PC-3 (cell line): ENCODE data around the gene SYK. TPM values are rescaled to one million over a fixed set of nuclear protein-coding genes. Genes with fewer than 3 reads are reported as not detected.

Experiments used
- ATAC-seq: fragments of 200-7000 bp; cut with Tn5 transposase; 2 replicates; pipeline ENCODE4 v1.9.1; 2020; ENCODE audit warnings: mild to moderate bottlenecking, moderate library complexity
- BruUV-seq: library from RNA; stranded (reverse); fragments of 400-500 nt; replicated peaks from 2 replicates; lab custom pipeline; 2021; lab: Mats Ljungman, UMichigan
- CTCF ChIA-PET: fragments of 300-600 bp; sonication (Branson Sonifier 250); formaldehyde crosslinking; loops from one replicate; lab custom pipeline; 2022; ENCODE audit warnings: antibody characterized with exemption; lab: Charles Lee
- POLR2A ChIA-PET: fragments of 300-600 bp; sonication (Branson Sonifier 250); formaldehyde crosslinking; loops from one replicate; lab custom pipeline; 2022; ENCODE audit warnings: antibody characterized with exemption; ENCODE audit not compliant: unreplicated experiment; lab: Charles Lee
- DNase-seq: peaks from one replicate; pipeline ENCODE4 v3.0.0-alpha.2; 2015
- H2AFZ ChIP-seq: fragments of 300-600 bp; sonication (generic); 2 replicates; pipeline ENCODE4 v1.6.0; 2016; ENCODE audit warnings: antibody characterized with exemption, low read length
- H3F3A ChIP-seq: fragments of 300-600 bp; sonication (generic); one replicate; pipeline ENCODE4 v1.6.0; 2017; ENCODE audit warnings: antibody characterized with exemption, low read length, control low read depth, mild to moderate bottlenecking; ENCODE audit not compliant: unreplicated experiment
- H3K27ac ChIP-seq: fragments of 300-600 bp; sonication (generic); 2 replicates; pipeline ENCODE4 v1.5.1; 2016; ENCODE audit warnings: mild to moderate bottlenecking, low read length
- H3K27me3 ChIP-seq: fragments of 300-600 bp; sonication (generic); 2 replicates; pipeline ENCODE4 v1.6.1; 2016; ENCODE audit warnings: low read length, mixed read lengths
- H3K36me3 ChIP-seq: fragments of 300-600 bp; sonication (generic); 2 replicates; pipeline ENCODE4 v1.6.1; 2016; ENCODE audit warnings: low read depth, mixed run types, low read length, mixed read lengths
- H3K4me1 ChIP-seq: fragments of 300-600 bp; sonication (generic); 2 replicates; pipeline ENCODE4 v1.5.1; 2016; ENCODE audit warnings: low read length; ENCODE audit not compliant: insufficient read depth
- H3K4me2 ChIP-seq: fragments of 300-600 bp; sonication (generic); 2 replicates; pipeline ENCODE4 v1.6.0; 2016; ENCODE audit warnings: low read length
- H3K4me3 ChIP-seq: fragments of 300-600 bp; sonication (generic); 2 replicates; pipeline ENCODE4 v1.5.1; 2016; ENCODE audit warnings: mild to moderate bottlenecking, low read length, mixed read lengths
- H3K79me2 ChIP-seq: fragments of 300-600 bp; sonication (generic); 2 replicates; pipeline ENCODE4 v1.6.1; 2017; ENCODE audit warnings: low read length, mixed read lengths
- H3K9ac ChIP-seq: fragments of 300-600 bp; sonication (generic); 2 replicates; pipeline ENCODE4 v1.6.0; 2016; ENCODE audit warnings: mild to moderate bottlenecking, low read length
- H3K9me2 ChIP-seq: fragments of 300-600 bp; sonication (generic); replicated peaks from 2 replicates; pipeline ENCODE4 v1.6.1; 2016; ENCODE audit warnings: mixed run types, low read length, mixed read lengths
- H3K9me3 ChIP-seq: fragments of 300-600 bp; sonication (generic); 2 replicates; pipeline ENCODE4 v1.6.1; 2016; ENCODE audit warnings: low read length, mixed read lengths
- H4K20me1 ChIP-seq: fragments of 300-600 bp; sonication (generic); 2 replicates; pipeline ENCODE4 v1.6.1; 2016; ENCODE audit warnings: low read length, mixed read lengths
- EZH2 ChIP-seq: fragments of 300-600 bp; sonication (generic); IDR thresholded peaks from one replicate; pipeline ENCODE4 v1.6.1; 2017; ENCODE audit warnings: antibody characterized with exemption, mild to moderate bottlenecking, low read length; ENCODE audit not compliant: unreplicated experiment
- EZH2phosphoT487 ChIP-seq: fragments of 300-600 bp; sonication (generic); IDR thresholded peaks from 2 replicates; pipeline ENCODE4 v1.6.1; 2018; ENCODE audit warnings: mild to moderate bottlenecking, antibody characterized with exemption, low read length, borderline replicate concordance
- intact Hi-C: fragments of 100-400 bp; cut with micrococcal nuclease; formaldehyde crosslinking; loops from 2 replicates; pipeline ENCODE4 v1.9.0; 2023
- total RNA-seq: library from RNA; depleted of rRNA; stranded (reverse); fragments of >200 nt; gene quantifications from 2 replicates; pipeline ENCODE4 v1.2.3, GENCODE V29; 2014
- TF ChIP-seq, protein P1 (sequence below): fragments of 300-600 bp; sonication (generic); conservative IDR thresholded peaks from 2 replicates; pipeline ENCODE4 v1.5.1; 2017; ENCODE audit warnings: antibody characterized with exemption, low read depth, mild to moderate bottlenecking, low read length

The SYK gene
- total RNA-seq, 1 experiment from 2014 or later, result 12.9 TPM

DNA sequence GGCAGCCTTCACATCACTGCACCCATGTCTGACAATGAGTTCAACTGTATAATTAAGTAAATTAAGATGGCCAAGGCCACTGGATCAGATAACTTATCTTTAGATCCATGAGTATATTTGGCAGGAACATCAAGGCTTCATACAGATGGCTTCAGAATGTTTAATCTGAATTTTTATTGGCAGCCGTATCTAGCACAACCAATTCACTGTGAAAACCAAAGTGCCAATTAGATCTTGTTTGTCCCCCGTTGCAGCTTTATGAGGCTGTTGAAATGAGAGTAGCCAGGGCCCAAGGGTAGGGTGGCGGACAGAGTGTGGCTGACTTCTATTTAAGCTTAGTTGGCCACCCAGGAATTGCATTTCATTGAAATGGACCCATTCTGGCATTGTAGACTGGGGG lies 137.7 kb downstream of the SYK start:
- Histone ChIP-seq H2AFZ (no peak overlapping the region), H3F3A (no peaks in the 10 kb centered on the region), H4K20me1 (no peaks in the 10 kb centered on the region), H3K9ac (no peak overlapping the region), H3K9me3 (no peaks in the 10 kb centered on the region), H3K27me3 (no peaks in the 10 kb centered on the region), H3K4me3 (no peak overlapping the region), H3K9me2 (no peaks in the 10 kb centered on the region), H3K4me1 (peaks cover 17% of the 10 kb centered on the region), H3K79me2 (no peaks in the 10 kb centered on the region), H3K36me3 (no peaks in the 10 kb centered on the region), H3K27ac (no peak overlapping the region), H3K4me2 (no peak overlapping the region)
- no TSS peak for BruUV-seq
- intact Hi-C loops, result no loop called here
- ChIA-PET POLR2A (no interaction called here), CTCF (no interaction called here)
- TF ChIP-seq EZH2phosphoT487 (no peak), EZH2 (no peak)
- TF ChIP-seq, protein P1, sequence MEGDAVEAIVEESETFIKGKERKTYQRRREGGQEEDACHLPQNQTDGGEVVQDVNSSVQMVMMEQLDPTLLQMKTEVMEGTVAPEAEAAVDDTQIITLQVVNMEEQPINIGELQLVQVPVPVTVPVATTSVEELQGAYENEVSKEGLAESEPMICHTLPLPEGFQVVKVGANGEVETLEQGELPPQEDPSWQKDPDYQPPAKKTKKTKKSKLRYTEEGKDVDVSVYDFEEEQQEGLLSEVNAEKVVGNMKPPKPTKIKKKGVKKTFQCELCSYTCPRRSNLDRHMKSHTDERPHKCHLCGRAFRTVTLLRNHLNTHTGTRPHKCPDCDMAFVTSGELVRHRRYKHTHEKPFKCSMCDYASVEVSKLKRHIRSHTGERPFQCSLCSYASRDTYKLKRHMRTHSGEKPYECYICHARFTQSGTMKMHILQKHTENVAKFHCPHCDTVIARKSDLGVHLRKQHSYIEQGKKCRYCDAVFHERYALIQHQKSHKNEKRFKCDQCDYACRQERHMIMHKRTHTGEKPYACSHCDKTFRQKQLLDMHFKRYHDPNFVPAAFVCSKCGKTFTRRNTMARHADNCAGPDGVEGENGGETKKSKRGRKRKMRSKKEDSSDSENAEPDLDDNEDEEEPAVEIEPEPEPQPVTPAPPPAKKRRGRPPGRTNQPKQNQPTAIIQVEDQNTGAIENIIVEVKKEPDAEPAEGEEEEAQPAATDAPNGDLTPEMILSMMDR, result no peak
- ATAC-seq, result no peak
- DNase-seq, result no peak

DNA sequence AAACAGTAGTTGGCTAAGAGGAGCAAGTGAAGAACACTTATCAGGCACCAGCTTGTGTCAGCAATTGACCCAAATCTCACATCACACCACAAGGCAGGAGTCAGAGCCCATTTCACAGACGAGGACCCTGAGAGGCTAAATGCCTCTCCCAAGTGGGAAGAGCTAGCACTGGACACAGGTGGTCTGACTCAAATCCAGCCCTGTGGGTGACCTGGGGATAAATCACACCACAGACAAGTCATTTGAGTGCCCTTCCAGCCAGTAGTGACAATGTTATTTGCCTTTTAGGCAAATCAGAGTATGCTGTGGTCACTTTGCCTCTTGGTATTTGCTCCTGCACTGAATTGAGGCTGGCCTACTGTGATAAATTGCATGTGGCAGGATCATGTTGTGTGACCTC lies 138.7 kb downstream of the SYK start:
- DNase-seq (no peak), ATAC-seq (no peak)
- Histone ChIP-seq H3K4me1 (peaks cover 8% of the 10 kb centered on the region), H3K36me3 (no peaks in the 10 kb centered on the region), H3K9ac (no peak overlapping the region), H3F3A (no peaks in the 10 kb centered on the region), H4K20me1 (no peaks in the 10 kb centered on the region), H2AFZ (no peak overlapping the region), H3K4me2 (no peak overlapping the region), H3K9me2 (no peaks in the 10 kb centered on the region), H3K79me2 (no peaks in the 10 kb centered on the region), H3K9me3 (no peaks in the 10 kb centered on the region), H3K4me3 (no peak overlapping the region), H3K27ac (no peak overlapping the region), H3K27me3 (no peaks in the 10 kb centered on the region)
- intact Hi-C loops, result no loop called here
- CTCF ChIA-PET, result no interaction called here
- no peak for TF ChIP-seq EZH2
- TF ChIP-seq, protein P1, result no peak
- no peak for TF ChIP-seq EZH2phosphoT487
- BruUV-seq, result no TSS peak
- POLR2A ChIA-PET, result no interaction called here

DNA sequence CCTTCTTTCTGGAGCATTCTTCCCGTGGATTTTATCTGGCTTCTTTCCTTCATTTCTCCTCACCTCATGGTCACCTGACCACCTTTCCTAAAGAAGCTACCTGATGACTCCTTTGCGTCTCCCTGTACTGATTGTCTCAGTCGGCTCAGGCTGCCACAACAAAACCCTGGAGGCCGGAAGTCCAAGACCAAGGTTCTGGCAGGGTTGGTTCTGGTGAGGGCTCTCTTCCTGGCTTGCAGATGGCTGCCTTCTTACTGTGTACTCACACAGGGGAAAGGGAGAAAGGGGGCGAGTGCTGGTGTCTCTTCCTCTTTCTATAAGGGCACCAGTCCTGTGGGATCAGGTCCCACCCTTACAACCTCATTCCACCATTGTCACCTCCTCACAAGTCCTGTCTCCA lies 140.0 kb downstream of the SYK start:
- no peak overlapping the region for H3K9ac ChIP-seq
- no TSS peak for BruUV-seq
- ATAC-seq (no peak), DNase-seq (no peak)
- no peaks in the 10 kb centered on the region for H3K9me2 ChIP-seq
- H4K20me1 ChIP-seq, result no peaks in the 10 kb centered on the region
- no peaks in the 10 kb centered on the region for H3K27me3 ChIP-seq
- H3K4me3 ChIP-seq, result no peak overlapping the region
- TF ChIP-seq, protein P1, result no peak
- TF ChIP-seq EZH2 (no peak), EZH2phosphoT487 (no peak)
- H3K79me2 ChIP-seq, result no peaks in the 10 kb centered on the region
- POLR2A ChIA-PET, result no interaction called here
- no peaks in the 10 kb centered on the region for H3K9me3 ChIP-seq
- CTCF ChIA-PET, result no interaction called here
- H3K27ac ChIP-seq, result no peak overlapping the region
- no peaks in the 10 kb centered on the region for H3K36me3 ChIP-seq
- no peak overlapping the region for H3K4me2 ChIP-seq
- H3F3A ChIP-seq, result no peaks in the 10 kb centered on the region
- peaks cover 4% of the 10 kb centered on the region for H3K4me1 ChIP-seq
- intact Hi-C loops, result no loop called here
- no peak overlapping the region for H2AFZ ChIP-seq
